ENCODE data around the gene FDXR. TPM values are rescaled to one million over a fixed set of nuclear protein-coding genes. Genes with fewer than 3 reads are reported as not detected.

FDXR gene
- total and polyA plus RNA-seq, 2 of the 8 experiments (the other 6 are each of a cell fraction or from before 2014, with no cell fraction given): 24.2 to 31.4 TPM

DNA sequence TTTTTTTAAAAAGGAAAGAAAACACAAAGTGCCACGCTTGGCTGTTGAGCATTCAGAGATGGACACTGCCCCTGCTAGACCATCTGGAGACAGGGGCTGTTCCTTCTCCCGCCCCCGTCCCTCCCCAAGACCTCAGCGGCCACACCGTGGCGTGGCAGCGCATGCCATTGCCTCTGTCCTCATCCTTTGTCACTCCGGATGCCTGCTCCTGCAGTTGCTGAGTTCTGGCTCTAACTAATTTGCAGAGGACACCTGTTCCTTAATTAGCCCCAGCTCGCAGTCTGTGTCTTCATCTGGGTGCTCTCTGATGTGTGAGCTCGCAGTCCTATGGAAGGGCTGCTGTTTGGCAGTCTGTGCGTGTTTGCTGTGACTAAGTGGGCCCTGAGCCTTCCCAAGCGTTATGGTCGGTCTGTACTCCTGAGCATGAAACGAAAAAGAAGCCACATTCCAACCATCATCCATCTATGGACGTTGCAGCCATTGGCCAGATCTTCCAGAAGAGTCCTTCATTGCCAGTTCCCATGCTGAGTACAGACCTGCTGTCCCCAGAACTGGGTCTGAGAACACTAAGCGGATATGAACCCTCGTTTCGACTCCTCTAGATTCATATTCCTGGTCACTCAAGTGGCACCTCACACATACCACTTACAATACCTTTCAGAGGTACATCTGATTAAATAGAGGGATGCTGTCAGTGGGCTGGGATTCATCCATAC is 55.7 kb downstream of the FDXR start:
- no peak for FAIRE-seq
- Histone ChIP-seq H3K9me3 (ENCODE audit: insufficient read depth in 2 of 2, low read depth in 1 of 2, low read length in 1 of 2) (no peaks in the 10 kb centered on the region), H3K4me3 (ENCODE audit: extremely low read depth in 1 of 4, insufficient read depth in 2 of 4, low read depth in 3 of 4, low read length in 4 of 4) (no peak overlapping the region), H3K23me2 (ENCODE audit: low read depth, low read length) (no peaks in the 10 kb centered on the region), H3K4me2 (ENCODE audit: insufficient read depth in 1 of 2, low read depth in 2 of 2, low read length in 2 of 2) (no peak overlapping the region), H3K4ac (replicated peaks; ENCODE audit: insufficient read length, low read depth, low read length) (no peak overlapping the region), H3K56ac (replicated peaks; ENCODE audit: insufficient read length, low read depth, low read length) (no peak overlapping the region), H3K79me2 (ENCODE audit: control insufficient read depth in 1 of 2, insufficient read depth in 2 of 2, low read length in 2 of 2) (no peaks in the 10 kb centered on the region), H3K9ac (replicated peaks in 1 of 4; ENCODE audit: extremely low read depth in 1 of 4, low read depth in 3 of 4, low read length in 3 of 4) (no peak overlapping the region), H3K18ac (ENCODE audit: extremely low read depth, low read length) (no peak overlapping the region), H2BK12ac (ENCODE audit: low read depth, low read length) (no peak overlapping the region), H3K14ac (ENCODE audit: insufficient read length) (no peak overlapping the region), H3K27ac (ENCODE audit: low read depth, low read length) (no peak overlapping the region), H2AFZ (ENCODE audit: low read length) (no peak overlapping the region), H4K8ac (ENCODE audit: extremely low read depth, insufficient read depth, low read length) (no peak overlapping the region), H4K5ac (ENCODE audit: insufficient read length, low read depth, low read length) (no peak overlapping the region), H2AK5ac (ENCODE audit: low read depth, low read length) (no peak overlapping the region), H2BK5ac (ENCODE audit: low read depth, low read length) (no peak overlapping the region), H4K91ac (replicated peaks; ENCODE audit: insufficient read length, low read length) (no peak overlapping the region), H3K23ac (ENCODE audit: insufficient read length) (no peak overlapping the region), H3K79me1 (ENCODE audit: low read depth, low read length) (no peaks in the 10 kb centered on the region), H3K36me3 (ENCODE audit: control insufficient read depth in 2 of 4, insufficient read depth in 4 of 4, low read length in 3 of 4) (peaks cover 0 to 3% (median 0%) of the 10 kb centered on the region in 4 experiments; a peak in 2 of 8 replicates), H2BK15ac (ENCODE audit: low read length) (no peak overlapping the region), H4K20me1 (replicated peaks in 1 of 2; ENCODE audit: control insufficient read depth in 1 of 2, insufficient read depth in 2 of 2, low read length in 2 of 2) (peaks cover 11 to 15% of the 10 kb centered on the region in 2 experiments), H2BK120ac (replicated peaks; ENCODE audit: low read depth, low read length) (no peak overlapping the region), H3K4me1 (replicated peaks in 1 of 4; ENCODE audit: control insufficient read depth in 3 of 4, insufficient read depth in 4 of 4, low read length in 3 of 4) (peaks cover 0 to 2% (median 1%) of the 10 kb centered on the region in 4 experiments; a peak in 2 of 7 replicates), H3K27me3 (replicated peaks in 1 of 4; ENCODE audit: control insufficient read depth in 3 of 4, extremely low read depth in 1 of 4, insufficient read depth in 3 of 4, low read length in 3 of 4) (peaks cover 0 to 2% (median 0%) of the 10 kb centered on the region in 4 experiments; a peak in 3 of 7 replicates), H2BK20ac (ENCODE audit: low read length) (no peak overlapping the region)
- no peak for DNase-seq (ENCODE audit: low read depth in 1 of 2, low spot score in 2 of 2)
- POLR2A ChIA-PET (ENCODE audit: partially characterized antibody): interaction anchor here (1.8 kb wide), 1 partner anchor 10 kb away, joined by 6 read pairs; no protein-coding TSS in a partner anchor
- CTCF ChIA-PET (ENCODE audit: partially characterized antibody): interaction anchor here (0.6 to 99.6 kb wide), 3 partner anchors 1 to 131 kb away, joined by 3 to 2981 read pairs (median 2981); partner anchors contain the start of genes FDXR, GRIN2C and NAT9
- WGBS, 2 experiments (ENCODE audit: extremely low coverage in 1 of 2, insufficient coverage in 1 of 2, insufficient read length in 1 of 2, insufficient replicate concordance in 2 of 2, low coverage in 1 of 2, low lambda C conversion rate in 2 of 2, missing lambda C conversion rate in 1 of 2): 93% methylated on average over 16 of the region's 18 CpGs; no CpG with 5 or more reads in 1 of the 2 experiments
- TF ChIP-seq RNF2 (IDR thresholded peaks at IDR 0.05; ENCODE audit: borderline replicate concordance, low read depth, low read length, missing control alignments, poor library complexity, severe bottlenecking): no peak
- TF ChIP-seq YY1 (IDR thresholded peaks at IDR 0.05; ENCODE audit: low read depth, low read length): no peak
- no peak for TF ChIP-seq CHD2 (IDR thresholded peaks at IDR 0.05; ENCODE audit: low read length)
- TF ChIP-seq JUN (IDR thresholded peaks at IDR 0.05; ENCODE audit: low read depth, low read length): no peak
- TF ChIP-seq, protein P1, sequence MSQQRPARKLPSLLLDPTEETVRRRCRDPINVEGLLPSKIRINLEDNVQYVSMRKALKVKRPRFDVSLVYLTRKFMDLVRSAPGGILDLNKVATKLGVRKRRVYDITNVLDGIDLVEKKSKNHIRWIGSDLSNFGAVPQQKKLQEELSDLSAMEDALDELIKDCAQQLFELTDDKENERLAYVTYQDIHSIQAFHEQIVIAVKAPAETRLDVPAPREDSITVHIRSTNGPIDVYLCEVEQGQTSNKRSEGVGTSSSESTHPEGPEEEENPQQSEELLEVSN (IDR thresholded peaks at IDR 0.05): no peak

All from H1 (cell line).